ENCODE data around the gene APOBEC3G. TPM values are rescaled to one million over a fixed set of nuclear protein-coding genes. Genes with fewer than 3 reads are reported as not detected.

The APOBEC3G gene
- total and polyA plus RNA-seq, 3 donors from 2014 or later, result 56.4 to 73.8 (median 68.3) TPM

DNA sequence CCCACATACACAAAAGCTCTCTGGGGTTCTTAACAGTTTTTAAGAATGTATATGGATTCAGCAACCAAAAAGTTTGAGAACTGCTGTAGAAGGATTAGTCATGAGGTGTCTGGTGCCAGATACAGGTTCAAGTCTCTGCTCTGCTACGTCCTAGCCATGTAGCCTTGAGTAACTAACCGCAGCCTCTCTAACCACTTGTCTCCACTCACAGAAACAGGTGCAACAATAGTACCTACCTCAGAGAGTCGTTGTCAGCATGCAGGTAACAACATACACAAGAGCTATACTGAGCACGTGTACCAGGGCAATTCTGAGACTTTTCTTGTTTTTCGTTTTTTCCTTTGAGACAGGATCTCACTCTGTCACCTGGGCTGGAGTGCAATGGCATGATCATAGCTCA lies 48.5 kb downstream of the APOBEC3G start:
- 86 to 89% methylated on average over 5 of the region's 5 CpGs for WGBS, 2 donors
- TF ChIP-seq CTCF (IDR thresholded peaks at IDR 0.05) (no peak), POLR2A (IDR thresholded peaks at IDR 0.05) (no peak)
- Histone ChIP-seq H3K4me1 (peaks cover 2% of the 10 kb centered on the region), H3K27ac (no peak overlapping the region), H3K27me3 (no peaks in the 10 kb centered on the region), H3K4me3 (no peak overlapping the region), H3K36me3 (ENCODE audit: low read depth, missing control alignments) (no peaks in the 10 kb centered on the region), H3K9me3 (no peaks in the 10 kb centered on the region)
- intact Hi-C loops (cut with DNase I; ENCODE audit: low total_unique reads), result loop anchor here (10.0 kb wide), 1 partner anchor 121 kb away; no protein-coding TSS in a partner anchor
- DNase-seq, result no peak

GRCh38 chr22:39128508-39128907 lies 51.4 kb downstream of the APOBEC3G start:
- H3K4me1 ChIP-seq, result peaks cover 12% of the 10 kb centered on the region
- intact Hi-C loops (cut with DNase I; ENCODE audit: low total_unique reads), result loop anchor here (10.0 kb wide), 1 partner anchor 124 kb away; no protein-coding TSS in a partner anchor
- DNase-seq, result no peak
- 96 to 98% methylated on average over 6 of the region's 6 CpGs for whole genome bisulfite sequencing, 2 donors
- TF ChIP-seq CTCF (IDR thresholded peaks at IDR 0.05) (no peak), POLR2A (IDR thresholded peaks at IDR 0.05) (no peak)
- no peak overlapping the region for H3K4me3 ChIP-seq
- H3K36me3 ChIP-seq (ENCODE audit: low read depth, missing control alignments), result no peaks in the 10 kb centered on the region
- H3K27ac ChIP-seq, result no peak overlapping the region
- no peaks in the 10 kb centered on the region for H3K27me3 ChIP-seq
- H3K9me3 ChIP-seq, result no peaks in the 10 kb centered on the region

DNA sequence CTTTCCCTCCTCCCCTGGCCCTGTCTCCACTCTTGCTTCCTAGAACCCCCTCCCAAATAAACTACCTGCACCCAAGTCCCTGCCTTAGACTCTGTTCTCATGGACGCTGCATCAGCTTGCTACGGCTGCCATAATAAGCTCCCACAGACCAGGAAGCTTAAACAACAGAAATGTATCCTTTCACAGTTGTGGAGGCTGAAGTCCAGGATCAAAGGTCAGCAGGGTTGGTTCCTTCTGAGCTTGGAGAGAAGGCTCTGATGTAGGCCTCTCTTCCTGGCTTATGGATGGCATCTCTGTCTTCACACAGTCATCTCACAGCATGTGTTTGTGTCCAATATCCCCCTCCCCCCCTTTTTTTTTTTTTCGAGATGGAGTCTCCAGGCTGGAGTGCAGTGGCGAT lies 52.0 kb downstream of the APOBEC3G start:
- Histone ChIP-seq H3K27ac (no peak overlapping the region), H3K27me3 (no peaks in the 10 kb centered on the region), H3K4me1 (peaks cover 12% of the 10 kb centered on the region), H3K36me3 (ENCODE audit: low read depth, missing control alignments) (no peaks in the 10 kb centered on the region), H3K9me3 (no peaks in the 10 kb centered on the region), H3K4me3 (no peak overlapping the region)
- TF ChIP-seq CTCF (IDR thresholded peaks at IDR 0.05) (no peak), POLR2A (IDR thresholded peaks at IDR 0.05) (no peak)
- 88 to 99% methylated on average over 4 of the region's 4 CpGs for WGBS, 2 donors
- intact Hi-C loops (cut with DNase I; ENCODE audit: low total_unique reads), result loop anchor here (10.0 kb wide), 1 partner anchor 124 kb away; no protein-coding TSS in a partner anchor
- no peak for DNase-seq

DNA sequence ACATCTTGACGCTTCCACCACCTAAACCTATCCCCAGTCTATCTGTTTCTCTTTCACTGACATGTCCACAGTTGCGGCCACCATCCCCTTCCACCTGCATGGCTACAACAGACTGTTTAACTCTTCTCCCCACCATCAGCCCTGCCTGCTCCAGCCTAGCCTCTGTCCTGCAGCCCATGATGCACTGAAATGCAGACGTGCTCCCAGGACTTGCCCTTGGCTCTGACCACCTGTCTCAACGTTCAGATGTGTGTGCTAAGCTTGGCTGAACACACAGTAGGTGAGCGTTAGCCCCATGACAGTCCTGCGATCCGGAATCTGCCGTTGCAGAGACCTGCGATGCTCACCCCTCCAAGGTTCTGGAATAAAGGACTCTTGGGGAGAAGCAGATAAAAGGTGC lies 52.7 kb downstream of the APOBEC3G start:
- no peaks in the 10 kb centered on the region for H3K9me3 ChIP-seq
- no peak for DNase-seq
- H3K27me3 ChIP-seq, result no peaks in the 10 kb centered on the region
- WGBS, 2 donors, result 95 to 96% methylated on average over 9 of the region's 9 CpGs
- no peak overlapping the region for H3K27ac ChIP-seq
- intact Hi-C loops (cut with DNase I; ENCODE audit: low total_unique reads), result loop anchor here (10.0 kb wide), 1 partner anchor 125 kb away; no protein-coding TSS in a partner anchor
- peaks cover 12% of the 10 kb centered on the region for H3K4me1 ChIP-seq
- no peak overlapping the region for H3K4me3 ChIP-seq
- H3K36me3 ChIP-seq (ENCODE audit: low read depth, missing control alignments), result no peaks in the 10 kb centered on the region
- TF ChIP-seq POLR2A (IDR thresholded peaks at IDR 0.05), result no peak
- TF ChIP-seq CTCF (IDR thresholded peaks at IDR 0.05), result no peak

DNA sequence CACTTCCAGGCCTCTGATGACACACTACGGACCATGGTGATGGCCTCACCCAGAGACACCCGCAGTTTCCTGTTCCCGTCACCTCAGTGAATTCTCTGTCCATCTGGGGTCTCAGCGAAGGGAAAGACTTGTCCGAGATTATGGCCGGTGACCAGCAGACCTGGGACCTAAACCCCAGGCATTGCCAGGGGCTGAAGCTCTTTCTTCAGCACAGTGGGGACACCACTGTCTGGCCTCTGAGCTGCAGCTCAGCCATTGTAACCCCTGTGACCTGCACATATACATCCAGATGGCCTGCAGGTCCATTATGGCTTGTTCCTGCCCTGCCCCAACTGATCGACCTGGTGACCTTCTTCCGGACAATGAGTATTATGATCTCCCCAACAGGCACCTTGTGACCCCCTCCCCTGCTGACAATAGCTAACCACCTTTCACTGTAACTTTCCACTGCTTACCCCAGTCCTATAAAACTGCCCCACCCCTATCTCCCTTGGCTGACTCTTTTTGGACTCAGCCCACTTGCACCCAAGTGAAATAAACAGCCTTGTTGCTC lies 53.2 kb downstream of the APOBEC3G start:
- no peak for DNase-seq
- Histone ChIP-seq H3K27me3 (no peaks in the 10 kb centered on the region), H3K4me1 (peaks cover 12% of the 10 kb centered on the region), H3K9me3 (no peaks in the 10 kb centered on the region), H3K27ac (no peak overlapping the region), H3K36me3 (ENCODE audit: low read depth, missing control alignments) (no peaks in the 10 kb centered on the region), H3K4me3 (no peak overlapping the region)
- WGBS, 2 donors, result 92 to 93% methylated on average over 8 of the region's 8 CpGs
- no peak for TF ChIP-seq POLR2A (IDR thresholded peaks at IDR 0.05)
- TF ChIP-seq CTCF (IDR thresholded peaks at IDR 0.05), result no peak
- intact Hi-C loops (cut with DNase I; ENCODE audit: low total_unique reads), result no loop called here

Measured in testis (tissue), 3 donors.